ENCODE results near the gene C1S.
"Not testable (repeated sequence)": the region's sequence is repeated elsewhere in the genome, so short reads cannot be mapped to it uniquely, and the experiment has no call there.

Gene C1S

DNA sequence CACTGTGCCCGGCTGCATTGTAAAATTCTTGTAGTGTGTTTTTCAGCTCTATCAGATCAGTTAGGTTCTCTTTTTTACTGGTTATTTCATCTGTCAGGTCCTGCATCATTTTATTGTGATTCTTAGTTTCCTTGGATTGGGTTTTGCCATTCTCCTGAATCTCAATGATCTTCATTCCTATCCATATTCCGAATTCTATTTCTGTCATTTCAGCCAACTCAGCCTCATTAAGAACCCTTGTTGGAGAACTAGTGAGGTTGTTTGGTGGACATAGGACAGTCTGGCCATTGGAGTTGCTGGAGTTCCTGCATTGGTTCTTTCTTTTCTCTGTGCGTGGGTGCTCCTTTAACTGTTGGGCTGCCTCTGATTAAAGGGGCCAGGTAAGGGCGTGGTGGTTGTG, 5.6 kb upstream of the C1S start:
- no peak for TF ChIP-seq CTCF (IDR thresholded peaks at IDR 0.05)
- H3K4me3 Mint-ChIP-seq = no peak overlapping the region
- no peak overlapping the region for H3K27ac Mint-ChIP-seq
- peaks cover 25% of the 10 kb centered on the region for H3K9me3 Mint-ChIP-seq
- DNase-seq = no peak
- H3K27me3 Mint-ChIP-seq (ENCODE audit: low read depth, poor library complexity) = peaks cover 23% of the 10 kb centered on the region
- no peaks in the 10 kb centered on the region for H3K36me3 Mint-ChIP-seq (ENCODE audit: low read depth)
- H3K4me1 Mint-ChIP-seq = peaks cover 5% of the 10 kb centered on the region

DNA sequence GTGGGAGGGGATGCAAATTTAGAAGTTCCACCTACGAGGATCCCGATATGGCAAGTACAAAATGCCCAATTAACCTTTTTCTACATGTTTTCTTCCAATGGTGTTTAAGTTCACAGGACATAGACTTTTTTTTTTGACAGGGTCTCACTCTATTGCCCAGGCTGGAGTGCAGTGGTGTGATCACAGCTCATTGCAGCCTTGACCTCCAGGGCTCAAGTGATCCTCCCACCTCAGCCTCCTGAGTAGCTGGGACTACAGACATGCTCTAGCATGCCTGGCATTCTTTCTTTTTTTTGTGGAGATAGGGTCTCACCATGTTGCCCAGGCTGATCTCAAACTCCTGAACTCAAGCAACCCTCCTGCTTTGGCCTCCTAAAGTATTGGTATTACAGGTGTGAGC, 4.8 kb upstream of the C1S start:
- Mint-ChIP-seq H3K4me1 (peaks cover 11% of the 10 kb centered on the region), H3K27me3 (ENCODE audit: low read depth, poor library complexity) (peaks cover 24% of the 10 kb centered on the region), H3K9me3 (peaks cover 19% of the 10 kb centered on the region)
- not testable (repeated sequence) for H3K4me3 Mint-ChIP-seq; H3K27ac Mint-ChIP-seq; H3K36me3 Mint-ChIP-seq (ENCODE audit: low read depth); DNase-seq

DNA sequence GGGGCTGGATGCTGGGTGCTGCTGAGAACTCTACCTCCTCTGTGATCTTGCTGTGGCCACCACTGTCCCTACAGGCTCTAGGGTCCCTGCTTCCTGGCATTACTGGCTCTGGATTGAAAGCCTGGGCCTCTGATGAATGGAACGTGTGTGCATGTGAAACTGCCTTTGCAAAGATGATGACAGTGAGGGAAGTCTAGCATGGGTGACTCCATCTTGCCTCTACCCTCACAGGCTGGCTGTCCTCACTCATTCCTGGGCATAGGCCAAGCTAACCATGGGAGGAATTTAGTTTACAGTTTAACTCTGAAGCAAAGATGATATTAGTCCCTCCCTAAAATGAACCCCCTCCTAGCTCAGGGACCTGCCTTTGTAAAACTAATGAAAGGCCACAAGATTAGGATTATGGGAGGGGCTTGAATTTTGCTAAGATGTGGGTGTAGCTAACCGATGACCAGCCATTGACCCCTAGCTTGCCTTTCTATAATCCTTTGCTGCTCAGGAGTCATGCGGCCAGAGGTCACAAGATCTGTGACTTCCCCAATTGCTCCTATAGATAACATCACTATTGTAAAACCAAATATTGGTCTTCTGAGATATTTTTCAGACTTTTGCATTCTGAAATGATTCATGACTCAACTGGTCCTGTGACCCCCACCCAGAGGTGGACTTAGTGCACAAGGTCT, 2.2 kb upstream of the C1S start:
- H3K36me3 Mint-ChIP-seq (ENCODE audit: low read depth) = no peaks in the 10 kb centered on the region
- no peak for TF ChIP-seq CTCF (IDR thresholded peaks at IDR 0.05)
- H3K27ac Mint-ChIP-seq = no peak overlapping the region
- no peak for DNase-seq
- no peak overlapping the region for H3K4me3 Mint-ChIP-seq
- peaks cover 26% of the 10 kb centered on the region for H3K27me3 Mint-ChIP-seq (ENCODE audit: low read depth, poor library complexity)
- H3K4me1 Mint-ChIP-seq = peaks cover 24% of the 10 kb centered on the region
- H3K9me3 Mint-ChIP-seq = peaks cover 3% of the 10 kb centered on the region

DNA sequence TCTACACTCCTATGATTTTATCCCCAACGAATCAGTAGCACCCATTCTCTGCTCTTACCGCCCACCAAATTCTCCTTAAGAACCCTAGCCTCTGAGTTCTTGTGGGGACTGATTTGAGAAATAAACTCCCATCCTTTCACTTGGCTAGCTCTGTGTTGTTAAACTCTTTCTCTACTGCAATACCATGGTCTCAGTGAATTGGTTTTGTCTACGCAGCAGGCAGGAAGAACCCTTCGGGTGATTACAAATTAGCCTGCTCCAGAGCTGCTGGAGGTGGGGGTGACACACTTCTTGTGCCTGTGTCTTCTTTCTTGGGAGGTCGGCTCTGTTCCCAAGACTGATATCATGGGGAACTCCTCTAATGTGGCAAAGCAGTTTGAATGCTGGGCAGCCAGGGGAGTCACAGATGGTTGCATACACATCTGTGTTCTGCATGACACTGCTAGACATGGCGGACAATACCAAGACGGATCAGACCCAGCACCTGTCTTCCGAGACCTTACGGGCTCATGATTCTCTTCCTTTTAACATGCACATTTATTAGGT, 1.6 kb upstream of the C1S start:
- DNase-seq = no peak
- peaks cover 24% of the 10 kb centered on the region for H3K4me1 Mint-ChIP-seq
- no peak for TF ChIP-seq CTCF (IDR thresholded peaks at IDR 0.05)
- no peaks in the 10 kb centered on the region for H3K36me3 Mint-ChIP-seq (ENCODE audit: low read depth)
- H3K27ac Mint-ChIP-seq = no peak overlapping the region
- H3K9me3 Mint-ChIP-seq = peaks cover 3% of the 10 kb centered on the region
- H3K4me3 Mint-ChIP-seq = no peak overlapping the region
- H3K27me3 Mint-ChIP-seq (ENCODE audit: low read depth, poor library complexity) = peaks cover 26% of the 10 kb centered on the region

DNA sequence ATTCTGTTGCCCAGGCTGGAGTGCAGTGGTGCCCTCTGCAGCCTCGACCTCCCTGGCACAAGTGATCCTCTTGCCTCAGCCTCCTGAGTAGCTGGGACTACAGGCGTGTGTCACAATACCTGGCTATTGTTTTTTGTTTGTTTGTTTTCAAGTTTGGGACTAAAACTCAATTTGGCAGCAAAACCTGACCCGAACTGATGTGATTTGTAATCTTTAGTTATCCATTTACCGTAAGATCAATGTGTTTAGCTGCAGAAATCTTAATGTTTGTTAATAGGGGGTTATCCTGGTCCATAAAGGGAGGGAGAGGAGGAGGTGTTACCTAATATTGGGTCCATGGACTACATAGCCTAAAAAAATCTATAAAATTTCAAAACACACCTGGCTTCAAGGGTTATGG, 738 bp upstream of the C1S start:
- Mint-ChIP-seq H3K27me3 (ENCODE audit: low read depth, poor library complexity) (peaks cover 30% of the 10 kb centered on the region), H3K27ac (no peak overlapping the region), H3K4me1 (peaks cover 24% of the 10 kb centered on the region), H3K4me3 (no peak overlapping the region), H3K36me3 (ENCODE audit: low read depth) (no peaks in the 10 kb centered on the region), H3K9me3 (no peaks in the 10 kb centered on the region)
- TF ChIP-seq CTCF (IDR thresholded peaks at IDR 0.05) = no peak
- no peak for DNase-seq

GRCh38 chr12:7061138-7061537, 620 bp downstream of the C1S start:
- Mint-ChIP-seq H3K9me3 (no peaks in the 10 kb centered on the region), H3K4me3 (no peak overlapping the region), H3K27me3 (ENCODE audit: low read depth, poor library complexity) (peaks cover 29% of the 10 kb centered on the region), H3K36me3 (ENCODE audit: low read depth) (no peaks in the 10 kb centered on the region), H3K4me1 (peaks cover 24% of the 10 kb centered on the region), H3K27ac (no peak overlapping the region)
- no peak for TF ChIP-seq CTCF (IDR thresholded peaks at IDR 0.05)
- no peak for DNase-seq
